GM19455 (cell line): ENCODE measurements around the gene MPRIP.
"Not testable (repeated sequence)": the region's sequence is repeated elsewhere in the genome, so short reads cannot be mapped to it uniquely, and the experiment has no call there.

Source experiments
- ATAC-seq: cut with Tn5 transposase; IDR thresholded peaks from one replicate; pipeline ENCODE4 v1.9.1; 2021; ENCODE audit not compliant: unreplicated experiment

The MPRIP gene

GRCh38 chr17:17124341-17124740, 82.1 kb downstream of the MPRIP start:
- ATAC-seq: no peak

GRCh38 chr17:17125136-17126084, 83.2 kb downstream of the MPRIP start:
- ATAC-seq: no peak

GRCh38 chr17:17126131-17127110, 84.2 kb downstream of the MPRIP start:
- ATAC-seq: no peak

GRCh38 chr17:17127156-17127555, 84.9 kb downstream of the MPRIP start:
- ATAC-seq: no peak

GRCh38 chr17:17127730-17128291, 85.6 kb downstream of the MPRIP start:
- ATAC-seq: no peak

GRCh38 chr17:17128476-17129075, 86.3 kb downstream of the MPRIP start:
- no peak for ATAC-seq

- ATAC-seq: no peak
These were observed 87.2 kb downstream of the MPRIP start for GRCh38 chr17:17129466-17129865.

GRCh38 chr17:17130077-17130844, 88.0 kb downstream of the MPRIP start:
- ATAC-seq: no peak

- ATAC-seq: no peak
These were observed 89.6 kb downstream of the MPRIP start for GRCh38 chr17:17131839-17132238.

- ATAC-seq: no peak
These were observed 90.5 kb downstream of the MPRIP start for GRCh38 chr17:17132746-17133145.

- no peak for ATAC-seq
These were observed 92.0 kb downstream of the MPRIP start for GRCh38 chr17:17134051-17134956.

- no peak for ATAC-seq
These were observed 92.7 kb downstream of the MPRIP start for GRCh38 chr17:17134957-17135333.

GRCh38 chr17:17136221-17136620, 94.0 kb downstream of the MPRIP start:
- not testable (repeated sequence) for ATAC-seq

- no peak for ATAC-seq
These were observed 95.7 kb downstream of the MPRIP start for GRCh38 chr17:17137731-17138585.

- ATAC-seq: no peak
These were observed 97.8 kb downstream of the MPRIP start for GRCh38 chr17:17139972-17140589.

- ATAC-seq: no peak
These were observed 98.3 kb downstream of the MPRIP start for GRCh38 chr17:17140590-17140980.

- ATAC-seq: no peak
These were observed 99.0 kb downstream of the MPRIP start for GRCh38 chr17:17141279-17141678.
